ENCODE results near the gene MRPL18. TPM values are rescaled to one million over a fixed set of nuclear protein-coding genes. Genes with fewer than 3 reads are reported as not detected.

Gene MRPL18
- total and polyA plus RNA-seq, 2 donors (not counting 3 experiments of a cell fraction or from before 2014, with no cell fraction given), result 55.4 to 70.7 TPM

DNA sequence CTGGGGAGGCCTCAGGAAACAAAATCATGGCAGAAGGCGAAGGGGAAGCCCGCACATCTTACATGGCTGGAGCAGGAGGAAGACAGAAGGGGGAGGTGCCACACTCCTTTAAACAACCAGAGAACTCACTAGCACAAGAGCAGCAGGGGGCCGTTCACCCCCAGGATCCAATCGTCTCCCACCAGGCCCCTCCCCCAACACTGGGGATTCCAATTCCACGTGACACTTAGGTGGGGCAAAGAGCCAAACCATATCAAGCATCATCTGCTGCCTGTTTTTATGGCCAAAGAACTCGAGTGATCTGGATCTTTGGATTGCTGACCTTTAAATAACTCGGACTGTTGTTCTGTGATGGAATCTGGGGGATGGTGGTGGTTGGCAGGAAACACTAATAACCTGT, 37.8 kb downstream of the MRPL18 start:
- CTCF ChIA-PET, result interaction anchor here (1.3 kb wide), 1 partner anchor 692 kb away, joined by 3 read pairs; no protein-coding TSS in a partner anchor
- intact Hi-C loops (cut with micrococcal nuclease), result no loop called here
- Histone ChIP-seq H3K9ac (replicated peaks; ENCODE audit: extremely low read depth, insufficient read depth, low read length) (no peak overlapping the region), H3K4me3 (replicated peaks in 1 of 3; ENCODE audit: insufficient read depth in 1 of 3, low read depth in 1 of 3, low read length in 3 of 3) (no peak overlapping the region), H3K4me1 (ENCODE audit: control insufficient read depth, extremely low read depth, insufficient read depth, low read length) (peaks cover 5% of the 10 kb centered on the region), H2AFZ (ENCODE audit: low read depth, low read length) (no peak overlapping the region), H3K36me3 (ENCODE audit: control insufficient read depth in 2 of 2, extremely low read depth in 1 of 2, insufficient read depth in 2 of 2, low read length in 2 of 2) (no peaks in the 10 kb centered on the region), H3K79me2 (ENCODE audit: control insufficient read depth, insufficient read depth, low read length) (no peaks in the 10 kb centered on the region), H3K27me3 (ENCODE audit: control insufficient read depth in 2 of 2, insufficient read depth in 2 of 2, low read length in 2 of 2) (peaks cover 0 to 2% of the 10 kb centered on the region in 2 experiments), H3K9me1 (replicated peaks; ENCODE audit: control insufficient read depth, extremely low read depth, insufficient read depth, low read length) (no peaks in the 10 kb centered on the region), H3K27ac (ENCODE audit: insufficient read depth, low read depth, low read length) (no peak overlapping the region), H3K4me2 (ENCODE audit: insufficient read depth, low read length) (no peak overlapping the region), H4K20me1 (replicated peaks; ENCODE audit: control insufficient read depth, extremely low read depth, insufficient read depth, low read length) (no peaks in the 10 kb centered on the region), H3K9me3 (replicated peaks; ENCODE audit: control insufficient read depth, insufficient read depth, low read length) (no peaks in the 10 kb centered on the region)
- BruUV-seq (replicated peaks), result no TSS peak
- DNase-seq (ENCODE audit: low read depth, low spot score), result no peak
- TF ChIP-seq, protein P1, sequence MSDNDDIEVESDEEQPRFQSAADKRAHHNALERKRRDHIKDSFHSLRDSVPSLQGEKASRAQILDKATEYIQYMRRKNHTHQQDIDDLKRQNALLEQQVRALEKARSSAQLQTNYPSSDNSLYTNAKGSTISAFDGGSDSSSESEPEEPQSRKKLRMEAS (IDR thresholded peaks at IDR 0.05; ENCODE audit: insufficient read depth, insufficient read length), result no peak
- TF ChIP-seq, protein P2, sequence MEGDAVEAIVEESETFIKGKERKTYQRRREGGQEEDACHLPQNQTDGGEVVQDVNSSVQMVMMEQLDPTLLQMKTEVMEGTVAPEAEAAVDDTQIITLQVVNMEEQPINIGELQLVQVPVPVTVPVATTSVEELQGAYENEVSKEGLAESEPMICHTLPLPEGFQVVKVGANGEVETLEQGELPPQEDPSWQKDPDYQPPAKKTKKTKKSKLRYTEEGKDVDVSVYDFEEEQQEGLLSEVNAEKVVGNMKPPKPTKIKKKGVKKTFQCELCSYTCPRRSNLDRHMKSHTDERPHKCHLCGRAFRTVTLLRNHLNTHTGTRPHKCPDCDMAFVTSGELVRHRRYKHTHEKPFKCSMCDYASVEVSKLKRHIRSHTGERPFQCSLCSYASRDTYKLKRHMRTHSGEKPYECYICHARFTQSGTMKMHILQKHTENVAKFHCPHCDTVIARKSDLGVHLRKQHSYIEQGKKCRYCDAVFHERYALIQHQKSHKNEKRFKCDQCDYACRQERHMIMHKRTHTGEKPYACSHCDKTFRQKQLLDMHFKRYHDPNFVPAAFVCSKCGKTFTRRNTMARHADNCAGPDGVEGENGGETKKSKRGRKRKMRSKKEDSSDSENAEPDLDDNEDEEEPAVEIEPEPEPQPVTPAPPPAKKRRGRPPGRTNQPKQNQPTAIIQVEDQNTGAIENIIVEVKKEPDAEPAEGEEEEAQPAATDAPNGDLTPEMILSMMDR (IDR thresholded peaks at IDR 0.05; ENCODE audit: extremely low read depth in 1 of 2, insufficient read depth in 1 of 2, low read depth in 1 of 2, low read length in 2 of 2), result no peak
- TF ChIP-seq POLR2AphosphoS5 (IDR thresholded peaks at IDR 0.05; ENCODE audit: insufficient read depth, low read depth, low read length), result no peak
- no peak for TF ChIP-seq GATA2 (IDR thresholded peaks at IDR 0.05; ENCODE audit: insufficient read depth, insufficient read length, low read depth, low read length)
- TF ChIP-seq POLR2A (IDR thresholded peaks at IDR 0.05; ENCODE audit: low read depth, low read length), result no peak
- no peak for TF ChIP-seq FOS (IDR thresholded peaks at IDR 0.05; ENCODE audit: borderline replicate concordance, insufficient read depth, low read length)
- no peak for TF ChIP-seq JUN (IDR thresholded peaks at IDR 0.05; ENCODE audit: borderline replicate concordance, insufficient read depth, insufficient read length, low read depth)
- TF ChIP-seq MYC (IDR thresholded peaks at IDR 0.05; ENCODE audit: low read depth, low read length), result no peak
- TF ChIP-seq EZH2 (IDR thresholded peaks at IDR 0.05; ENCODE audit: borderline replicate concordance, low read depth, low read length, severe bottlenecking), result no peak
- FAIRE-seq, result no peak
- POLR2A ChIA-PET, result no interaction called here
- dilution Hi-C loops (cut with MboI; ENCODE audit: extremely low pct_ligation_motif_present, low sequenced_read_pairs), result no loop called here

All from endothelial cell of umbilical vein (primary cell).